ENCODE results near the gene GLYATL1. TPM values are rescaled to one million over a fixed set of nuclear protein-coding genes. Genes with fewer than 3 reads are reported as not detected.
A peak's percentile ranks its signal among the peaks of the same experiment; 100 is the strongest.

GLYATL1 gene
- total RNA-seq, 1 donor from 2014 or later: not detected

DNA sequence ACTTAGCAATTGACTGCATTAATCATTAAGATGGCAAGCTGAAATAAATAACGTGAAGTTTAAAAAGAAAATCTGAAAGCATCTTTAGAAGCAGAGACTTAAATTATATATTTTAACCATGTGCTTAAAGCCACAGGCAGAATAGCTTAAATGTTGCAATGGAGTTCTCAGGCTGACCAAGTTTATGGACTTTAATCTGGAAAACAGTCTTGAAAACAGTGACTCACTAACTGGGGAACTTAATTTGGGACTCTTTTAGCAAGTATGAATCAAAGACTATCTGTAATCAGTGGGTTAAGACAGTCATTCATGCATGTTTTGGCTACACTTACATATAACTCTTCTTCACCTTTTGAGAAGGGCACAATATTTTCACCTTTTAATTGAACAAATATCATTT is 12.6 kb upstream of the GLYATL1 start:
- Histone ChIP-seq H3K36me3 (no peaks in the 10 kb centered on the region), H3K4me1 (no peaks in the 10 kb centered on the region), H3K27ac (no peak overlapping the region), H3K27me3 (peaks cover 9% of the 10 kb centered on the region), H3K9me3 (no peaks in the 10 kb centered on the region), H3K4me3 (no peak overlapping the region)
- TF ChIP-seq CTCF (IDR thresholded peaks at IDR 0.05): no peak
- ATAC-seq: no peak
- DNase-seq: no peak
- intact Hi-C loops (cut with DNase I): no loop called here

DNA sequence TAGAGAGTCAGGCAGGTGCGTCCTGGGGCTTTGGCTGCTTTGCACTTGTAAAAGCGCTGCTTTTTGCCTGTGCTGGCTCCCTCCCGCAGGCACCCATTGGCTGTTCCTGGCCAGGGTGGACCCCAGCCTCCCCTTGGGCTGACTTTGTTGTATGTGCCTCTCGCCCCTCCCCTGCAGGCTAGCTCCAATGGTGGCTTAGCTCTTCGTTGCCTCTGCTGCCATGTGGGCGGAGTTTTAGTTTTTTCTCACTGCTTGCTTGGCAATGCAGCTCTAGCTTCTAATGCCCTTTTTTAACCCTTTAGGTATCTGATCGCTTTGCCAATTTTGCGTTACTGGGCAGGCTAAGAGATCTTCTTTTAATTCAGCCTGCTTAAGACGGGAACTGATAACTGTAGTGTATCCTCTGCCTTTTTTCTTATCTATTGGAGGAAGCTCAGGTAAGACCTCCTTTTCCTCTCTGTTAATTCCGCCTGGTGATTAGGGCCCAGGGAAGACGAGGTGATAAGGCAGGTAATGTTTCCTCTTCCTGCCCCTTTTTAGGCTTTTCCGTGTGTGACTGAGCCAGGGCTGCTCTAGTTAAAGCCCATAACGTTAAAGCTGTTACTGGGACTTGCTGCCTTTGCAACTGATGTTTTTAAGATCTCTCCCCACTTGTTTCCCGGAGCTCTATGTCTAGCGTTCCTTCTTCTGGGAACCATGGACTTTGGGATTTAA is 11.7 kb upstream of the GLYATL1 start:
- Histone ChIP-seq H3K36me3 (no peaks in the 10 kb centered on the region), H3K9me3 (no peaks in the 10 kb centered on the region), H3K4me3 (no peak overlapping the region), H3K4me1 (no peaks in the 10 kb centered on the region), H3K27me3 (peaks cover 9% of the 10 kb centered on the region), H3K27ac (no peak overlapping the region)
- no peak for TF ChIP-seq CTCF (IDR thresholded peaks at IDR 0.05)
- intact Hi-C loops (cut with DNase I): no loop called here
- ATAC-seq (peak; percentile 47), DNase-seq (no peak)

DNA sequence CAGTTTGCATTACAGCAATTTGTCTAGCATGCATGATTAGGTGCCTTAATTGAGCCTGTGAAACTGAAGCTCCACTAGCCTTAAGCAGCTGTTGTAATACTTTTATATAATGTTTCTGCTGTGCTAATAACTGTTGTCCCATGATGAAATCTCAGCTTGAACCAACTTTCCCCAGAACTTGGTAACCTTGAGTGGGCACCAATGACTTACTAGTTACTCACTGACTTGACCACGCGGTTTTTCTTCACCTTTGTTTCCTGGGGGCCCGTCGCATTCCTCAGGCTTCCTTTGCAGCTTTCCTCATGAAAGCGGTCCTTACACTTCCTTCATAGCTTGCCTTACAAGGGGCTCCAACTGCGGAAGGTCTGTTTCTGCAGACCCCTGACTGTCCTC is 11.2 kb upstream of the GLYATL1 start:
- no peak for TF ChIP-seq CTCF (IDR thresholded peaks at IDR 0.05)
- intact Hi-C loops (cut with DNase I): no loop called here
- Histone ChIP-seq H3K4me3 (no peak overlapping the region), H3K27ac (no peak overlapping the region), H3K36me3 (no peaks in the 10 kb centered on the region), H3K27me3 (peaks cover 9% of the 10 kb centered on the region), H3K4me1 (no peaks in the 10 kb centered on the region), H3K9me3 (no peaks in the 10 kb centered on the region)
- ATAC-seq (peak; percentile 10), DNase-seq (no peak)

DNA sequence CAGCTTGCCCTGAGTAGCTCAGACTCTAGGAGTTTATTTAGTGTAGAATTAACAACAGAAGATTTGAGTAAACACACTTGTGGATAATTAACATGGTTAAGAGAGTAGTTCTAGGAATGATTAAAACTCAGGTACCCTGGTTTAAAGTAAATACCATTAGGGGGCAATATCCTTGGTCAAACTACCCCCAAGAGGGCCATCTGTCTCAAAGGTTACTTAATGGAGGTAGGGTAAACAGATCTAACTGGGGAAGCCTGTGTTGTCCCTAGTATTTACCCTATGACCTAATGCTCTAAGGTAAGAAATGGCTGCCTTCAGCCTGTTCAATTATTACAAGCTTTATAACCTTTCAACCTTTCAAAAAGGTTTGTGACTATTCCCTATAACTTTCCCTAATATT is 10.6 kb upstream of the GLYATL1 start:
- TF ChIP-seq CTCF (IDR thresholded peaks at IDR 0.05): no peak
- no peak for ATAC-seq
- no peak overlapping the region for H3K27ac ChIP-seq

DNA sequence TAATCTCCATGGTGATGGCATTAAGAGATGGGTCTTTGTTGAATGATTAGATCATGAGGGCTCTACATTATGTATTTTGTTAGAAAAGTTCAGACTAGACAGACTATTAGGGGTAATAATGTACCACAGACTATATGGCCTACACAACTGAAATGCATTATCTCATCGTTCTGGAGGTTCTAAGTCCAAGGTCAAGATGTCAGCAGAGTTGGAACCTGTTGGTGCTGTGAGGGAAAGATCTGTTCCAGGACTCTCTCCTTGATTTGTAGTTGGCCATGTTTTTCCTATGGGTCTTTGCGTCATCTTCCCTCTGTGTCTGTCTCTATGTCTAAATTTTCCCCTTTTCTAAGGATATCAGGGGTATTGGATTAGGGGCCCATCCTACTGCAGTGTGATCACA is 8.4 kb upstream of the GLYATL1 start:
- ATAC-seq: no peak
- intact Hi-C loops (cut with DNase I): no loop called here
- no peak for TF ChIP-seq CTCF (IDR thresholded peaks at IDR 0.05)
- Histone ChIP-seq H3K4me3 (no peak overlapping the region), H3K9me3 (no peaks in the 10 kb centered on the region), H3K36me3 (no peaks in the 10 kb centered on the region), H3K27ac (no peak overlapping the region), H3K27me3 (peaks cover 9% of the 10 kb centered on the region), H3K4me1 (no peaks in the 10 kb centered on the region)
- no peak for DNase-seq

More for the DNA sequence above, 10.6 kb upstream of the GLYATL1 start:
- Histone ChIP-seq H3K9me3 (no peaks in the 10 kb centered on the region), H3K4me1 (no peaks in the 10 kb centered on the region), H3K27me3 (peaks cover 9% of the 10 kb centered on the region), H3K36me3 (no peaks in the 10 kb centered on the region), H3K4me3 (no peak overlapping the region)
- no peak for DNase-seq
- intact Hi-C loops (cut with DNase I): no loop called here

DNA sequence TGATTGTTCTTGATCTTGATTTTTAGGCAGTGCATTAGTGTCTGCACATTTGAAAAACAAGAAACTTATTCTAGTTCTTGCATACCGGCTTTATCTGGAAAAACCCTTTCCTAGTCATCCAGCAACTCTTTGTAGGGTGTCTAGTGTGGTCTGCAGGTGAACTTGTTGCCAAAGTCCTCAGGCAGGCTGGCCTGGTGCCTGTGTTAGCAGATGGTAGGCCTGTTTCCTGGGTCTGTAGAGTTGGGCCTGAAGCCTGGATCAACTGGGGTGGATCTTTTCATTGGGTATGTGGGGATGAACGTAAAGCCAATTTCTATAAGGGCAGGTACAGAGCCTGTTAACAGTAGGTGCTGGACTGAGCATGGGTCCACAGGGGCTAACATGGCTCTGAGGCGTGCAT is 5.6 kb upstream of the GLYATL1 start:
- H3K36me3 ChIP-seq: no peaks in the 10 kb centered on the region
- no peak for TF ChIP-seq CTCF (IDR thresholded peaks at IDR 0.05)
- no peak for DNase-seq
- no peak overlapping the region for H3K4me3 ChIP-seq
- no peaks in the 10 kb centered on the region for H3K27me3 ChIP-seq
- no peaks in the 10 kb centered on the region for H3K9me3 ChIP-seq
- H3K27ac ChIP-seq: no peak overlapping the region
- H3K4me1 ChIP-seq: no peaks in the 10 kb centered on the region
- no peak for ATAC-seq
- intact Hi-C loops (cut with DNase I): no loop called here
